K562 (cell line): ENCODE measurements around the gene TSKS. TPM values are rescaled to one million over a fixed set of nuclear protein-coding genes. Genes with fewer than 3 reads are reported as not detected.

ENCODE experiments used
- ATAC-seq: fragments of 200-7000 bp; cut with Tn5 transposase; 3 replicates; pipeline ENCODE4 v1.9.1; 2020; ENCODE audit warnings: moderate library complexity
- BruUV-seq: library from RNA; stranded (reverse); fragments of 400-500 nt; replicated peaks from 2 replicates; lab custom pipeline; 2021; lab: Mats Ljungman, UMichigan
- CTCF ChIA-PET: fragments of 300-600 bp; formaldehyde crosslinking; extraction: SDS; loops from one replicate; lab custom pipeline; 2021; ENCODE audit warnings: low intra/inter-chr PET ratio; lab: Yijun Ruan, JAX
- POLR2A ChIA-PET: fragments of 300-600, 350-650 bp; sonication (Branson Sonifier 250); formaldehyde crosslinking; extraction: SDS; loops from one replicate; lab custom pipeline; 2021; ENCODE audit warnings: antibody characterized with exemption, inconsistent platforms; lab: Yijun Ruan, JAX
- DNase-seq, 4 experiments: peaks; one replicate each; pipeline versions ENCODE4 v3.0.0 to v3.0.0-alpha.2; 2011 to 2018; ENCODE audit warnings: low spot score in 3 of 4, mixed read lengths in 3 of 4; ENCODE audit errors: extremely low read depth in 1 of 4
- FAIRE-seq: peaks from 2 replicates; lab custom pipeline; 2011; peaks lifted over from hg19 to GRCh38; lab: Jason Lieb, UNC
- H2AFZ ChIP-seq: 2 replicates; pipeline ENCODE4 v1.6.0; 2011; ENCODE audit warnings: low read depth, low read length, control low read depth, inconsistent platforms
- H3K27ac ChIP-seq: fragments of 200-600 bp; 3 replicates; pipeline ENCODE4 v1.8.0; 2011; ENCODE audit warnings: low read depth, mild to moderate bottlenecking, control low read depth, inconsistent platforms, low read length, moderate library complexity, mixed read lengths; ENCODE audit errors: extremely low read depth
- H3K27me3 ChIP-seq, 2 experiments: fragments of 300-600 bp in 1 of 2; 2 replicates in 1 of 2; 3 replicates in 1 of 2; pipeline versions ENCODE4 v1.6.0 to v1.8.0; 2011; ENCODE audit warnings: inconsistent platforms in 2 of 2, low read length in 2 of 2, mild to moderate bottlenecking in 1 of 2, mixed read lengths in 1 of 2, moderate library complexity in 1 of 2; ENCODE audit not compliant: control insufficient read depth in 2 of 2, insufficient read depth in 2 of 2
- H3K36me3 ChIP-seq: fragments of 300-600 bp; 3 replicates; pipeline ENCODE4 v1.8.0; 2011; ENCODE audit warnings: mild to moderate bottlenecking, low read length, inconsistent platforms; ENCODE audit not compliant: control insufficient read depth, insufficient read depth
- H3K4me1 ChIP-seq, 2 experiments: fragments of 200-600 bp in 1 of 2; replicated peaks in 1 of 2; 2 replicates in 1 of 2; 3 replicates in 1 of 2; pipeline versions ENCODE4 v1.5.1 to v1.8.0; 2011; ENCODE audit warnings: inconsistent platforms in 2 of 2, low read length in 2 of 2, mild to moderate bottlenecking in 1 of 2, mixed read lengths in 1 of 2, moderate library complexity in 1 of 2; ENCODE audit not compliant: control insufficient read depth in 2 of 2, insufficient read depth in 2 of 2
- H3K4me2 ChIP-seq: 2 replicates; pipeline ENCODE4 v1.6.1; 2011; ENCODE audit warnings: low read length, control low read depth, inconsistent platforms, mixed read lengths; ENCODE audit not compliant: insufficient read depth
- H3K4me3 ChIP-seq: fragments of 200-600 bp; sonication (generic), shearing (Covaris generic); 2 replicates; pipeline ENCODE4 v1.5.1; 2016; ENCODE audit warnings: control low read depth, inconsistent platforms
- H3K79me2 ChIP-seq: fragments of 200-600 bp; 3 replicates; pipeline ENCODE4 v1.8.0; 2011; ENCODE audit warnings: low read length, inconsistent platforms; ENCODE audit not compliant: control insufficient read depth, insufficient read depth
- H3K9ac ChIP-seq, 2 experiments: 2 replicates each; pipeline versions ENCODE4 v1.6.0 to v1.6.1; 2011; ENCODE audit warnings: low read depth in 2 of 2, low read length in 2 of 2, control low read depth in 1 of 2, inconsistent platforms in 1 of 2, mild to moderate bottlenecking in 1 of 2, mixed read lengths in 1 of 2; ENCODE audit not compliant: insufficient read depth in 1 of 2
- H3K9me1 ChIP-seq: one replicate; pipeline ENCODE4 v1.6.0; 2011; ENCODE audit warnings: inconsistent platforms, mild to moderate bottlenecking, low read length, moderate library complexity; ENCODE audit not compliant: control insufficient read depth, insufficient read depth
- H3K9me3 ChIP-seq: replicated peaks from 2 replicates; pipeline ENCODE4 v1.5.1; 2011; ENCODE audit warnings: low read depth, low read length, inconsistent platforms; ENCODE audit not compliant: control insufficient read depth, insufficient read depth
- H4K20me1 ChIP-seq: replicated peaks from 2 replicates; pipeline ENCODE4 v1.6.1; 2011; ENCODE audit warnings: low read length, inconsistent platforms, mixed read lengths; ENCODE audit not compliant: control insufficient read depth, insufficient read depth
- CBX5 ChIP-seq: IDR thresholded peaks from 2 replicates; pipeline ENCODE4 v1.6.1; 2014; ENCODE audit warnings: low read depth, borderline replicate concordance
- MTA3 ChIP-seq: fragments of 450-650 bp; formaldehyde crosslinking; IDR thresholded peaks from 2 replicates; pipeline ENCODE4 v1.6.1; 2017; ENCODE audit warnings: mild to moderate bottlenecking, borderline replicate concordance
- POLR2G ChIP-seq: fragments of 200-400 bp; formaldehyde crosslinking; IDR thresholded peaks from 2 replicates; pipeline ENCODE4 v1.6.1; 2017; ENCODE audit warnings: low read depth, mild to moderate bottlenecking, antibody characterized with exemption, low read length, moderate library complexity
- RAD21 ChIP-seq, 2 experiments: fragments of 250-450 bp in 1 of 2; fragments of 450-650 bp in 1 of 2; sonication (Bioruptor Pico) in 1 of 2; formaldehyde crosslinking in 1 of 2; IDR thresholded peaks in 1 of 2; conservative IDR thresholded peaks in 1 of 2; 2 replicates each; pipeline versions ENCODE4 v1.4.0 to v1.8.0; 2020 to 2022; ENCODE audit warnings: mild to moderate bottlenecking in 2 of 2, moderate library complexity in 1 of 2
- TCF7 ChIP-seq: sonication (generic); IDR thresholded peaks from 2 replicates; pipeline ENCODE4 v1.6.1; 2016; ENCODE audit warnings: antibody characterized with exemption, borderline replicate concordance
- ZNF140 ChIP-seq: fragments of 250-450 bp; sonication (Bioruptor Pico); IDR thresholded peaks from 2 replicates; pipeline ENCODE4 v1.8.0; 2021; ENCODE audit warnings: moderate library complexity, mild to moderate bottlenecking, inconsistent platforms
- WGBS: fragments of 100-300 bp; shearing (Covaris generic); methylation state at CpG from one replicate; pipeline ENCODE4 v1.1.6; 2016; ENCODE audit warnings: low coverage, mixed read lengths; ENCODE audit not compliant: insufficient coverage; ENCODE audit errors: missing lambda C conversion rate; 5-methylcytosine and 5-hydroxymethylcytosine counted together
- in situ Hi-C: fragments of 300-500 bp; cut with MboI; formaldehyde crosslinking; loops from 4 replicates; pipeline ENCODE4 v1.15.0; 2018; ENCODE audit warnings: inconsistent platforms, mixed read lengths
- intact Hi-C: fragments of 100-400 bp; cut with micrococcal nuclease; formaldehyde crosslinking; loops from 2 replicates; pipeline ENCODE4 v1.14.2; 2022
- polyA plus RNA-seq, 8 experiments: library from polyadenylated mRNA; depleted of rRNA in 4 of 8; stranded (reverse) in 5 of 8; unstranded in 3 of 8; fragments of >200 nt; fragmentation: Nextera tagmentation in 2 of 8; fragmentation: Illumina TruSeq in 1 of 8; extraction: Ambion mirVana in 2 of 8; extraction: Trizol in 1 of 8; gene quantifications; 2 replicates each; pipeline versions ENCODE4 v1.2.1 to v1.2.3, GENCODE V29; 2011 to 2014; ENCODE audit warnings: inconsistent platforms in 1 of 8, missing spikeins in 1 of 8
- total RNA-seq, 7 experiments: library from RNA; depleted of rRNA in 6 of 7; stranded (reverse); fragments of >200 nt in 6 of 7; fragmentation: Illumina TruSeq in 2 of 7; extraction: Trizol in 2 of 7; gene quantifications; 2 replicates each; pipeline versions ENCODE4 v1.2.1 to v1.2.3, GENCODE V29; 2011 to 2021; ENCODE audit warnings: low replicate concordance in 1 of 7
- TF ChIP-seq, protein P1 (sequence below): fragments of 250-450 bp; sonication (Bioruptor Pico); IDR thresholded peaks from 2 replicates; pipeline ENCODE4 v1.5.0; 2022; ENCODE audit warnings: mild to moderate bottlenecking
- TF ChIP-seq, protein P2 (sequence below): IDR thresholded peaks from 2 replicates; pipeline ENCODE4 v1.6.1; 2016; ENCODE audit warnings: missing genetic modification characterization, missing compliant biosample characterization

TSKS gene
- total and polyA plus RNA-seq, 9 of the 15 experiments (the other 6 are each of a cell fraction or from before 2014, with no cell fraction given), result 0.14 to 4.5 (median 0.80) TPM

DNA sequence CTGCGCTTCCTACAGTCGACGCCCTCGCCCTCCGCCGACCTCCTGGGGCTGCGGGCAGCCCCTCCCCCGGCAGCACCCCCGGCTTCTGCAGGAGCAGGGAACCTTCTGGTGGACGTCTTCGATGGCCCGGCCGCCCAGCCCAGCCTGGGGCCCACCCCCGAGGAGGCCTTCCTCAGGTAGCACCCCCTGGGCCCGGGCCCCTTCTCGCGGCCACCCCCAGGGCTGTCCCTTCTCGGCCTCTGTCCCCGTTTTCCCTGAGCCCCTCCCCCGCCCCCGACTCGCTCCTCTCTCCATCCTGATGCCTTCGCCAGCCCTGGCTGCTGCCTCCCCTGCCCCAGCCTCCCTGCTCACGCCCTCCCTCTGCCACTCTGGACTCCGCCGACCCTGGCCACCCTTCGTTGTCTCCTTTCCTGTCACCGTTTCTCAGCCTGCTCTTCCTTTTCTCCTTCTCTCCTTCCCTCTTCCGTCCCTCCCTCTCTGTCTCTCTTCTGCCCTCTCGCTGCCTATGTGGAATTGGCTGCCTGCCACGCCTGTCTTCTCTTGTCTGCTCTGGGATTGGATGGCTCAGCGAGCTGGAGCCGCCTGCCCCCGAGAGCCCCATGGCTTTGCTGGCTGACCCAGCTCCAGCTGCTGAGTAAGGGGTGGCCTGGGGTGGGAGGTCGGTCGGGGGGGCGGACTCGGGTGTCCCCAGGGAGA, 39.0 kb upstream of the TSKS start (continued):
- TF ChIP-seq, protein P1, sequence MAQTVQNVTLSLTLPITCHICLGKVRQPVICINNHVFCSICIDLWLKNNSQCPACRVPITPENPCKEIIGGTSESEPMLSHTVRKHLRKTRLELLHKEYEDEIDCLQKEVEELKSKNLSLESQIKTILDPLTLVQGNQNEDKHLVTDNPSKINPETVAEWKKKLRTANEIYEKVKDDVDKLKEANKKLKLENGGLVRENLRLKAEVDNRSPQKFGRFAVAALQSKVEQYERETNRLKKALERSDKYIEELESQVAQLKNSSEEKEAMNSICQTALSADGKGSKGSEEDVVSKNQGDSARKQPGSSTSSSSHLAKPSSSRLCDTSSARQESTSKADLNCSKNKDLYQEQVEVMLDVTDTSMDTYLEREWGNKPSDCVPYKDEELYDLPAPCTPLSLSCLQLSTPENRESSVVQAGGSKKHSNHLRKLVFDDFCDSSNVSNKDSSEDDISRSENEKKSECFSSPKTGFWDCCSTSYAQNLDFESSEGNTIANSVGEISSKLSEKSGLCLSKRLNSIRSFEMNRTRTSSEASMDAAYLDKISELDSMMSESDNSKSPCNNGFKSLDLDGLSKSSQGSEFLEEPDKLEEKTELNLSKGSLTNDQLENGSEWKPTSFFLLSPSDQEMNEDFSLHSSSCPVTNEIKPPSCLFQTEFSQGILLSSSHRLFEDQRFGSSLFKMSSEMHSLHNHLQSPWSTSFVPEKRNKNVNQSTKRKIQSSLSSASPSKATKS (CRISPR knock-in tag), result no peak
- TF ChIP-seq, all 486 proteins: peak for 12

DNA sequence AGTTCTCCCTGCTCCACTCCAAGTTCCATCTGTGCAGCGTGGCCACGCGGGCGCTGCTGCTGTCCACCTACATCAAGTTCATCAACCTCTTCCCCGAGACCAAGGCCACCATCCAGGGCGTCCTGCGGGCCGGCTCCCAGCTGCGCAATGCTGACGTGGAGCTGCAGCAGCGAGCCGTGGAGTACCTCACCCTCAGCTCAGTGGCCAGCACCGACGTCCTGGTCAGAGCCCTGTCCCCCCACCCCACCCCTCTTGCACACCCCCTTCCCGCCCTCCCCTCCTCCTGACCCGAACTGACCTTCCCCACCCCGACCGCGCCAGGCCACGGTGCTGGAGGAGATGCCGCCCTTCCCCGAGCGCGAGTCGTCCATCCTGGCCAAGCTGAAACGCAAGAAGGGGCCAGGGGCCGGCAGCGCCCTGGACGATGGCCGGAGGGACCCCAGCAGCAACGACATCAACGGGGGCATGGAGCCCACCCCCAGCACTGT, 38.3 kb upstream of the TSKS start:
- in situ Hi-C loops, result no loop called here
- WGBS, result 95% methylated on average over 5 of the region's 32 CpGs

More for the DNA sequence above, 38.3 kb upstream of the TSKS start:
- H3K79me2 ChIP-seq, result no peaks in the 10 kb centered on the region
- H3K36me3 ChIP-seq, result peaks cover 95% of the 10 kb centered on the region
- FAIRE-seq (no peak), ATAC-seq (no peak), DNase-seq (no peak)
- H3K4me1 ChIP-seq, result peaks cover 0 to 51% of the 10 kb centered on the region in 2 experiments; a peak in 3 of 5 replicates
- intact Hi-C loops, result no loop called here
- ChIA-PET POLR2A (no interaction called here), CTCF (no interaction called here)
- H3K9me1 ChIP-seq, result no peaks in the 10 kb centered on the region
- no peaks in the 10 kb centered on the region for H3K9me3 ChIP-seq
- no peak overlapping the region for H3K4me3 ChIP-seq
- TSS peak; percentile 15 for BruUV-seq
- H3K4me2 ChIP-seq, result no peak overlapping the region
- no peak overlapping the region for H3K27ac ChIP-seq
- peak overlapping the region in 1 of 2 experiments; percentile 78; a peak in 2 of 4 replicates for H3K9ac ChIP-seq
- H3K27me3 ChIP-seq, result no peaks in the 10 kb centered on the region
- H4K20me1 ChIP-seq, result peaks cover 5% of the 10 kb centered on the region
- no peak overlapping the region for H2AFZ ChIP-seq
- TF ChIP-seq POLR2G (0 out of 2 replicates have a peak, but pooled peaks have one; percentile 1), ZNF140 (no peak), CBX5 (no peak), TCF7 (no peak), RAD21 (CRISPR knock-in tag; conservative IDR thresholded peaks at IDR 0.05 in 1 of 2, IDR thresholded peaks at IDR 0.05 in 1 of 2) (no peak), MTA3 (no peak)
- TF ChIP-seq, protein P2, sequence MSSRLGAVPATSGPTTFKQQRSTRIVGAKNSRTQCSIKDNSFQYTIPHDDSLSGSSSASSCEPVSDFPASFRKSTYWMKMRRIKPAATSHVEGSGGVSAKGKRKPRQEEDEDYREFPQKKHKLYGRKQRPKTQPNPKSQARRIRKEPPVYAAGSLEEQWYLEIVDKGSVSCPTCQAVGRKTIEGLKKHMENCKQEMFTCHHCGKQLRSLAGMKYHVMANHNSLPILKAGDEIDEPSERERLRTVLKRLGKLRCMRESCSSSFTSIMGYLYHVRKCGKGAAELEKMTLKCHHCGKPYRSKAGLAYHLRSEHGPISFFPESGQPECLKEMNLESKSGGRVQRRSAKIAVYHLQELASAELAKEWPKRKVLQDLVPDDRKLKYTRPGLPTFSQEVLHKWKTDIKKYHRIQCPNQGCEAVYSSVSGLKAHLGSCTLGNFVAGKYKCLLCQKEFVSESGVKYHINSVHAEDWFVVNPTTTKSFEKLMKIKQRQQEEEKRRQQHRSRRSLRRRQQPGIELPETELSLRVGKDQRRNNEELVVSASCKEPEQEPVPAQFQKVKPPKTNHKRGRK (tag), result no peak
